Stimulated activated CD8-positive, alpha-beta memory T cell treated with anti-CD3 and anti-CD28 coated beads, Interleukin-4, amount 100 ng/mL, for 48 hours (primary cell): ENCODE results near the gene TMEM269.

ENCODE experiments used
- DNase-seq: peaks from one replicate; pipeline ENCODE4 v3.0.0-alpha.2; 2020

The TMEM269 gene

GRCh38 chr1:42825036-42825851 lies 40.5 kb downstream of the TMEM269 start:
- no peak for DNase-seq

DNA sequence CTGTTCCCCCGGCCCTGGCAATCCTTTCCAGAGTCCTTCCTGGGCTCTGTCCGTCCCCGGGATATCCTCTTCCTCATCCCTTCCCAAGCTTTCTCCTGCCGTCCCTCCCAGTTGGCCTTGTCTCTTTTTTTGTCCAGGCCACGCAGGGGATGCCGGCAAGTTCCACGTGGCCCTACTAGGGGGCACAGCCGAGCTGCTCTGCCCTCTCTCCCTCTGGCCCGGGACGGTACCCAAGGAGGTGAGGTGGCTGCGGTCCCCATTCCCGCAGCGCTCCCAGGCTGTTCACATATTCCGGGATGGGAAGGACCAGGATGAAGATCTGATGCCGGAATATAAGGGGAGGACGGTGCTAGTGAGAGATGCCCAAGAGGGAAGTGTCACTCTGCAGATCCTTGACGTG lies 45.8 kb downstream of the TMEM269 start:
- DNase-seq: no peak

- no peak for DNase-seq
Measured at GRCh38 chr1:42831273-42831672, 46.5 kb downstream of the TMEM269 start.

- DNase-seq: no peak
Measured at GRCh38 chr1:42832641-42833240, 48.0 kb downstream of the TMEM269 start.

GRCh38 chr1:42833981-42834380 lies 49.2 kb downstream of the TMEM269 start:
- no peak for DNase-seq

GRCh38 chr1:42834803-42835202 lies 50.0 kb downstream of the TMEM269 start:
- DNase-seq: no peak

DNA sequence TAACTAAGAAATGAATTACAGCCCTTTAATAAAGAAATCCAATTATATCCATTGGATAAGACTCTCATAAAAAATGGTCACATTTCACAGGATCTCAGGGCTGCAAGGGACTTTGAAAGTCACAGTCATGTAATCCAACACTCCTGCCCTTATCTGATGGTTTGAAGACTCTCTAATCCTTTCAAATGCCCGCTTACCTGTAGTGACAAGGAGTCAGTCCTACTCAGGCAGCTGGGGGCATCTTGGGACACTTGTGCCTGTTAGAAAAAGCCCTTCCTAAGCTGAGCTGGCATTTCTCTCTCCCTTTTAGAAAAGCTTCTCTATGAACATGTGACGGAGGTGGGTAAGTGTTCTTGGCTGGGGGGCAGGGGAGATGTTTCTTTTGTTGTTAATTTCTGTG lies 50.6 kb downstream of the TMEM269 start:
- DNase-seq: no peak

DNA sequence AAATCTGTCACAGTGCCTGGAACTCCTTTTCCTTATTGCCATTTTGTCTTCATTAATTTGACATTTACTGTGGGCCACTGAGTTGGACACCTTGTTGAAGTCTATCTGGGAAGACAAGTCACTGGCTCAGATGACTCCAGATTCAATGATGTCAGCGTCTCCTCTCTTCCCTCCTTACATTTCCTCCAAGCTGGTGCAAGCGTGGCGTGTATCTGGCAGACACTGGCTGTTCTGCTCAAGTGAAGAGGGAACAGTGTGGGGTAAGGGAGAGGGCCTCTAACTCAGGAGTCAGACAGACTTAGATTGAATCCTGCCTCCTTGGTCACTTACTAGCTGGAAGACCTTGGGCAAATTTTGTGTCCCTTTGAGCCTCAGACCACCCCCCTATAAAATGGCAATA lies 52.9 kb downstream of the TMEM269 start:
- DNase-seq: no peak

GRCh38 chr1:42838482-42839190 lies 53.8 kb downstream of the TMEM269 start:
- DNase-seq: no peak

DNA sequence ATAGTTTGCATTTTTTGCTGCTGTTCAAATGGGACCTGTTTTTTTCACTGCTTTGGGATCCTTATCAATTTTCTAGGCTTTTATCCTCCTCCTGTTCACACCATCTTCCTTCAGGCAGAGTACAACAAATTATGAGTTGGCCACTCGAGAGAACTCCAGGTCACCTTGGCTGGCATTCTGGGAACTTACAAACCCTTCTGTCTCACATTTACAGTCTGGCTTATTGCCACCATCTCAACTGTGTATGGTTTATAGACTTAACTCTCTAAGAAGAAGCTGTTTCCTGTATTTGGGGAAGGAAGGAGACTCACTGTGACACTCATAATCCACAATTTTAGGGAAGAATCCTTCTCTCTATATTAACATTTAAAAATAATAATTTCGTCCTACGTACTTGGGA lies 56.2 kb downstream of the TMEM269 start:
- DNase-seq: no peak

DNA sequence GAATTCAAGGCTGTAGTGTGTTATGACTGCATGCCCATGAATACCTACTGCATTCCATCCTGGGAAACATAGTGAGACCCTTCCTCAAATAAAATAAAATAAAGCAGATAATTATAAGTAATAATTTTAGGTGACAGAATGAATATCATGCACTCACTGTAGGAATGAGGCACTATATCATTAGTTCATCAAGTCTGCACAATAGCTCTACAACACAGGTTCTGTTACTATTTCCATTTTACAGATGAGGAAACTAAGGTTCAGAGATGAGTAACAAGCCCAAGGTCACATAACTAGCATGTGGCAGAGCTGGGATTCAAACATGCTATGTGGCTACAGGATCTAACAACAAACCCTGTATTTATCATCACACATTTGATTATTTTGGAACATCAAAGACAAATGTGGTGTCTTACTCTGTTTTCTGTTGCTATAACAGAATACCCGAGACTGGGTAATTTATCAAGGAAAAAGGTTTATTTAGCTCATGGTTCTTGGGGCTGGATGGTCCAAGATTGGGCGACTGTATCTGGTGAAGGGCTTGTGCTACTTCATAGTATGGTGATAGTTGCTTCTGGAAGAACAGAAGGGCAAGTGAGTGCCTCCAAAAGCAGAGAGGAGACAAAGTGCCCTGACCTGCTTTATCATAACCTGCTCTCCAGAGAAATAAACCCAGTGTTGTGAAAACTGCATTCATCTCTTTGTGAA lies 56.8 kb downstream of the TMEM269 start:
- no peak for DNase-seq

DNA sequence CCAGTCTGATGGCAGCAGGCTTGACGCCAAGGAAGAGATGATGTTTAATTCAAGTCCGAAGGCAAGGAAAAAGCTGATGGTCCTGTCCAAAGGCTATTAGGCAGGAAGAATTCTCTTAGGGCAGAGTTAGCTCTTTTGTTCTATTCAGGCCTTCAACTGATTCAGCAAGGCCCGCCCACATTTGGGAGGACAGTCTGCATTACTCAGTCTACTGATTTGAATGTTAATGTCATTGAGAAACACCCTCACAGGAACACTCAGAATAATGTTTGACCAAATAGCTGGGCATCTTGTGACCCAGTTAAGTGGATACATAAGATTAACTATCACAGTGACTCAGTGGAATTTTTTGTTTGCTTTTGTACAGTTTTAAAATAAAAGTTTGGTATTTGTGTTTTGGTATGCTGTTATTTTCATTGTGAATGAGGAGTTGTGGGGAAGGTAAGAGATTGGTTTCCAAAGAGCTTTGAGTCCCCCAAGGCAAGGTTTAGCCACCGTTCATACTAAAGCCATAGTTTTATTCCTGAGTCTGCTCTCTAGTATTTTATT lies 59.9 kb downstream of the TMEM269 start:
- DNase-seq: peak; percentile 36

DNA sequence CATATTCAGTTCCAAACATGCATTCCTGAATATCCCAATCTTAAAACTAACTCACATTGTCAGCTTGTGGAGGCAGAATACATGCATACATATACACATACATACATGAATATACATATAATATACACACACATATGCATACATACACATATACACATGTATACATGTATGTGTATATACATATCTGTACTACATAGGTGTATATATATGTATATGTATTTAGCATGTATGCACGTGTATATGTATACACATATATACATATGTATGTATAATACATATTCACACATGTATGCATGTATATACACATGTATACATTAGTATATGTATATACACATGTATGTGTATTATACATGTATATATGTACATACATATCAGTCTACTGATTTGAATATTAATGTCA lies 60.4 kb downstream of the TMEM269 start:
- no peak for DNase-seq

DNA sequence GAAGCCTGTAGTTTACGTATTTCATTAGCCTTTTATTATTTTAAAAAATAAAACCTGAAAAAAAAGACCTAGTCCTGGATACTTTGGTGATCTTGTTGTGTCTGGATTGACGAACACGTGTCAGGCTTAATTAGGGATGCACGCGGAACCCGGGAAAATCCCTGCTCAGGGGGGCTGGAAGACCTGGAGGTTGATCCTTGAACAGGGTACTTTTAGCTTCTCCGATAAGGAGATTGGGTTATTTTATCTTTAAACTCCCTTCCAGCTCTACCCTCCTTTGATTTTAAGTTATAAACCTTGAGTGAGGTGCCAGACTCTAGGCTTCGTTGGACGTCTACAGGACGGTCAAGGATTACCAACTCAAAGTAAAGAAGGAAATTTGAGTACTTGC lies 61.1 kb downstream of the TMEM269 start:
- no peak for DNase-seq

- peak; percentile 89 for DNase-seq
Measured at GRCh38 chr1:42846257-42847110, 61.7 kb downstream of the TMEM269 start, which contains the start of gene ZNF691. Gene ZNF691 (plus strand): TSS chr1:42846613. CDS start chr1:42849659, 3,046 bp downstream.

DNA sequence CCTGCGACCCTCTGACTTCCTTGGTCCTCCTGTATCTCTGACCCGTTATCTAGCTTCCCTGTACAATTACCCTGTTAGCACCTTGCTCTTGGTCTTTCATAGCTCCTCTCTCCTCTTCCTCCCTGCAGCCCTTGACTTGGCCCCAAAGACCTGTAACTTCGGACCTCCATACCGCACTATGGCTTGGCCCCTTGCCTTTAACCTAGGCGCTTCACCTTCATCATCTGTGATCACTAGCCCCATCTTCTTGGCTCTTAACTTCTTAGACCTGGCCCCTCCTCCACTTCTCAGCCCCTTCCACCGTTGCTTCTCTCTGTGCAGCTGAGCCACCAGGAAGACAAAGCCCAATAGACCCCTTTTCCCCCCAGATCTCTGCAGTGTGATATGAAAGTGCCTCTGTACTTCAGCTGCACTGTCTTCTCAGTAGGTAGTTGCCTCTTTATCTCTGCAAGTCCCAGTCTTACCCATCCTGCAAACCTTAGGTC lies 62.4 kb downstream of the TMEM269 start:
- peak; percentile 27 for DNase-seq

DNA sequence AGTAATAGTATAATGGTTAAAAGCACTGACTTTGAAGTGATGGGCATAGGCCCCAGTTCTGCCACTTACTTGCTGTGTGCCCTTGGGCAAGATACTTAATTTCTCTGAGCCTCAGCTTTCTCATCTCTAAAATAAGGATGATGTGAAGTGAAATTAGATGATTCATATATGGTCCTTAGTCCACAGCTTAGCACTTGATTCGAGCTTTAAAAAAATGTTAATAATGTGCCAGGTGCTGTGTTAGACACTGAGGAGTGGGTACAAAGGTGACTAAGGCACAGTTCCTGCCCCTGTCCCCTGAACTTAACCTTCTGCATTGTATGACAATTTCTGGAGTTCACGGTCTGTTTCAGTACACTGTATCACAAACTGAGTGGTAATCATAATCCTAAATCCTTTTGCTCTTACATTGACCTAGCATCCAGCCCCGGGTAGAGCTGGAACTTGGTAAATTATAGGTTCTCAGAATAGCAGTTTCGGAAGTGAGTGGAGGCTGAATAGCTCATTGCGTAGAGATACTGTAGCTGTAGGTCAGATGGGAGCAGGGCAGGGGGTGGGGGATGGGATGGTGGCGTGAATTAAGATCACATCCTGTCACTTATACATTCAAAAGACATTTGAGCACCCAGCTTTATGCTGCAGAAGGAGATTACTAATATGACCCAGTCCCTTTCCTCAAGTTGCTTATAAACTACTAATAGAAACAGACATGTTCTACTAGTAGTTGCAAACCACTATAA lies 63.1 kb downstream of the TMEM269 start:
- peak; percentile 31 for DNase-seq

- DNase-seq: no peak
Measured at GRCh38 chr1:42848823-42849537, 64.2 kb downstream of the TMEM269 start.

- DNase-seq: no peak
Measured at GRCh38 chr1:42849944-42850343, 65.2 kb downstream of the TMEM269 start.
